Activated naive CD8-positive, alpha-beta T cell treated with anti-CD3 and anti-CD28 coated beads, Interleukin-2, amount 50 U/mL, for 16 hours (primary cell): ENCODE results near the gene MPHOSPH10.
A peak's percentile ranks its signal among the peaks of the same experiment; 100 is the strongest.
"Not testable (repeated sequence)": the region's sequence is repeated elsewhere in the genome, so short reads cannot be mapped to it uniquely, and the experiment has no call there.

Source experiments
- DNase-seq: peaks from one replicate; pipeline ENCODE4 v3.0.0-alpha.2; 2020; ENCODE audit warnings: low read depth, low spot score

MPHOSPH10 gene

GRCh38 chr2:71122387-71123298 is 7.8 kb upstream of the MPHOSPH10 start:
- DNase-seq: no peak

GRCh38 chr2:71125506-71126294 is 4.7 kb upstream of the MPHOSPH10 start:
- DNase-seq: no peak

- no peak for DNase-seq
Measured at GRCh38 chr2:71126957-71127356, 3.5 kb upstream of the MPHOSPH10 start.

- DNase-seq: no peak
Measured at GRCh38 chr2:71129114-71129901, 1.1 kb upstream of the MPHOSPH10 start.

GRCh38 chr2:71129902-71130151 is 607 bp upstream of the MPHOSPH10 start:
- DNase-seq: no peak

- no peak for DNase-seq
Measured at GRCh38 chr2:71130905-71131244, 441 bp downstream of the MPHOSPH10 start.

GRCh38 chr2:71131387-71132166 is 1.1 kb downstream of the MPHOSPH10 start:
- not testable (repeated sequence) for DNase-seq

- no peak for DNase-seq
Measured at GRCh38 chr2:71133603-71134002, 3.2 kb downstream of the MPHOSPH10 start.

- DNase-seq: no peak
Measured at GRCh38 chr2:71136174-71136573, 5.7 kb downstream of the MPHOSPH10 start.

- no peak for DNase-seq
Measured at GRCh38 chr2:71143782-71144181, 13.3 kb downstream of the MPHOSPH10 start.

- no peak for DNase-seq
Measured at GRCh38 chr2:71148506-71149063, 18.2 kb downstream of the MPHOSPH10 start.

GRCh38 chr2:71150082-71150816 is 19.8 kb downstream of the MPHOSPH10 start:
- DNase-seq: no peak

- no peak for DNase-seq
Measured at GRCh38 chr2:71151620-71152019, 21.2 kb downstream of the MPHOSPH10 start.

- no peak for DNase-seq
Measured at GRCh38 chr2:71153585-71154224, 23.3 kb downstream of the MPHOSPH10 start.

GRCh38 chr2:71154279-71154678 is 23.8 kb downstream of the MPHOSPH10 start:
- DNase-seq: no peak

GRCh38 chr2:71154798-71155197 is 24.4 kb downstream of the MPHOSPH10 start:
- no peak for DNase-seq

GRCh38 chr2:71155846-71156245 is 25.4 kb downstream of the MPHOSPH10 start:
- DNase-seq: no peak

- DNase-seq: no peak
Measured at GRCh38 chr2:71156573-71156972, 26.1 kb downstream of the MPHOSPH10 start.

GRCh38 chr2:71157124-71157793 is 26.8 kb downstream of the MPHOSPH10 start:
- DNase-seq: peak; percentile 27
